VCaP (cell line): ENCODE results near the gene NDUFB8.

Experiments used
- H3K27ac ChIP-seq: fragments of 450-650 bp; 2 replicates; pipeline ENCODE4 v1.5.1; 2017
- TF ChIP-seq, protein P1 (sequence below): fragments of 450-650 bp; conservative IDR thresholded peaks from 2 replicates; pipeline ENCODE4 v1.5.1; 2017; ENCODE audit warnings: mild to moderate bottlenecking, moderate library complexity

NDUFB8 gene

GRCh38 chr10:100522945-100523344, 6.7 kb downstream of the NDUFB8 start:
- H3K27ac ChIP-seq: no peak overlapping the region

DNA sequence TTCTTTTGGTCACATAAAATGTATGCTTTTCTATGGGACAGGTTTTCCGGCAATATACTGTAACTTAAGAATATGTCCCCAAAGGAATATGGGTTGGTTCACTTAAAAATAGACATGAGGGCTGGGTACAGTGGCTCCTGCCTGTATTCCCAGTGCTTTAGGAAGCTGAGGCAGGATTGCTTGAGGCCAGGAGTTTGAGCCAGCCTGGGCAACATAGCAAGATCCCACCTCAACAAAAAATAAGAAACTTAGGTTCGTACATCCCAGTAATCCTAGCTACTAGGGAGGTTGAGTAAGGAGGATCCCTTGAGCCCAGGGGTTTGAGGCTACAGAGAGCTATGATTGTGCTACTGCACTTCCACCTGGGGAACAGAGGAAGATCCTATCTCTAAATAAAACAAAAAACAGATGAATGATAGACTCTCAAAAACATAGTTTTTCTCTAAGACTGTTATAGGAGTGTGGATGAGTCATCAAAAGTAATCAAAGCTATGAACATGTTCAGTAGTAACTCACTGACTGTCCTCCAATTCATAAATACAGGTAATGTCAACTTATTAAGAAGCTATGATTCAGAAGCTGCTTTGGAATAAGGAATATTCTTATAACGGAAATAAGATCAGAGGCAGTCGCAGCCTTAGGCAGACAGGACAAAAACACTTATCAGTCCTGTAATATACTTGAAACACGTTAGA, 7.4 kb downstream of the NDUFB8 start:
- TF ChIP-seq, protein P1, sequence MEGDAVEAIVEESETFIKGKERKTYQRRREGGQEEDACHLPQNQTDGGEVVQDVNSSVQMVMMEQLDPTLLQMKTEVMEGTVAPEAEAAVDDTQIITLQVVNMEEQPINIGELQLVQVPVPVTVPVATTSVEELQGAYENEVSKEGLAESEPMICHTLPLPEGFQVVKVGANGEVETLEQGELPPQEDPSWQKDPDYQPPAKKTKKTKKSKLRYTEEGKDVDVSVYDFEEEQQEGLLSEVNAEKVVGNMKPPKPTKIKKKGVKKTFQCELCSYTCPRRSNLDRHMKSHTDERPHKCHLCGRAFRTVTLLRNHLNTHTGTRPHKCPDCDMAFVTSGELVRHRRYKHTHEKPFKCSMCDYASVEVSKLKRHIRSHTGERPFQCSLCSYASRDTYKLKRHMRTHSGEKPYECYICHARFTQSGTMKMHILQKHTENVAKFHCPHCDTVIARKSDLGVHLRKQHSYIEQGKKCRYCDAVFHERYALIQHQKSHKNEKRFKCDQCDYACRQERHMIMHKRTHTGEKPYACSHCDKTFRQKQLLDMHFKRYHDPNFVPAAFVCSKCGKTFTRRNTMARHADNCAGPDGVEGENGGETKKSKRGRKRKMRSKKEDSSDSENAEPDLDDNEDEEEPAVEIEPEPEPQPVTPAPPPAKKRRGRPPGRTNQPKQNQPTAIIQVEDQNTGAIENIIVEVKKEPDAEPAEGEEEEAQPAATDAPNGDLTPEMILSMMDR: no peak
- H3K27ac ChIP-seq: no peak overlapping the region

More at GRCh38 chr10:100522945-100523344, 6.7 kb downstream of the NDUFB8 start:
- TF ChIP-seq, protein P1: no peak

- TF ChIP-seq, protein P1: no peak
- no peak overlapping the region for H3K27ac ChIP-seq
Observed at GRCh38 chr10:100520811-100521210, 8.9 kb downstream of the NDUFB8 start.

DNA sequence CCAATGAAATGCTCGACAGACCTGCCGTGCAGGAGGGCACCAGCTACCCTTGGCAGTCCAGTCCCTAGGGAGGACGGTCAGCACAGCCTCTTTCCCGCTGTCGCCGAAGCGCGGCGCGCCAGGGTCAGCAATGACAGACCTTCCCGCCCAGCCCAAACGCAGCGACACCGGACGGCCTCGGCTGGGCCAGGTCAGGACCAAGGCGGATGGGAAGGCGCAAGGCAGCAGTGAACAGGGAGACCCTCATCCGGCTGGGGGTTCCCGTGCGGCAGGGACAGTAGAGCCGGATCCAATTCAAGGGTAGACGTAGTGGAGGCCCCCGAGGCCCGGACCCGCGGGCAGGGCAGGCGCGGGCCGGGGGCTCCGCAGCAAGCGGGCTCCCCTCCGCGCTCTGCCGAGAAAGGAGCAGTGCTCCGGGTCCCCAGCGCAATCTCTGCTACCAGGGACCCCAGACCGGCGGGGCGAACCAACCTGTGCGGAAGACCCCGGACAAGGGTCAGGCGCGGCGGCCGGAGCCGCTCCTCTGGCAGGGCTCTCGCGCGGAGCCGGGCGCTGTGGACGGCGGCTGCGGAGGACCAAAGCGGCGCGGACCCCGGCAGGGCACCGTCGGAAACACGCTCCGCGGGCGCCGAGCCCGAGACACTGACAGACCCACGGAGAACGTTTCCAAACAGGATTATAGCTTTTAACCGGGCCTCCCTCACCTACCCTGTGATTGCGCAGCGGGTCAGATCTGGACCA, 10.2 kb downstream of the NDUFB8 start, which contains the start of gene SEC31B:
Gene SEC31B (minus strand): TSS at position 551 of the 741 bp plus-strand sequence. CDS start 2,909 bp downstream, outside the sequence.
- TF ChIP-seq, protein P1: no peak
- no peak within 1 kb of the TSS for H3K27ac ChIP-seq

GRCh38 chr10:100518761-100519241, 10.9 kb downstream of the NDUFB8 start:
- TF ChIP-seq, protein P1: peak; percentile 85
- no peak overlapping the region for H3K27ac ChIP-seq

GRCh38 chr10:100516847-100517246, 12.8 kb downstream of the NDUFB8 start:
- TF ChIP-seq, protein P1: no peak; the same call in 1 of the 2 replicates

DNA sequence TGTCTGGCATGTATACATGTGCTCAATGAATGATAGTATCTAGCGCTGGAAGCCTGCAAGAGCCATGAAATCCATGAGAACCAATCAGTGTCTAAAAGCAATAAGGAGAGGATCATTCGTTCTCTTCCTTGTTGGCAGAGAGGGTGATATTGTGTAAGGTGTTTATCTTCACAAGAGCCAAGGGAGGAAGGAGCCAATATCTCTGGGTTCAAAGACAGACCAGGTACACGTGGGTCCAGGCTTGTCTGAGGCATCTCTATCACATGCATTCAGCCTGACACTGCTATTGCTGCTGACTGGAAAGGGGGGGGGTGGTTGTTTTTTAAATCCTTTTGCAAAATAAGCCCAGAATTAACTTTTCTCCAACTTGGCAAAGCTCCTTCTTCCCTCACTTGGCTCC, 14.1 kb downstream of the NDUFB8 start:
- TF ChIP-seq, protein P1: no peak
- H3K27ac ChIP-seq: no peak overlapping the region

More at GRCh38 chr10:100516847-100517246, 12.8 kb downstream of the NDUFB8 start:
- H3K27ac ChIP-seq: no peak overlapping the region
